Stimulated activated CD8-positive, alpha-beta memory T cell treated with anti-CD3 and anti-CD28 coated beads, Interleukin-4, amount 100 ng/mL, for 1 hour (primary cell): Measurements from ENCODE around the gene DEPDC5.
"Not testable (repeated sequence)": the region's sequence is repeated elsewhere in the genome, so short reads cannot be mapped to it uniquely, and the experiment has no call there.

Experiments used
- DNase-seq, 2 donors: peaks; one replicate each; pipeline ENCODE4 v3.0.0-alpha.2; 2020; ENCODE audit warnings: low read depth in 2 of 2, low spot score in 1 of 2

DEPDC5 gene

GRCh38 chr22:31753634-31754501, at the start of gene DEPDC5:
TSS of gene DEPDC5 (plus strand) at chr22:31754019. CDS start at chr22:31754922, 903 bp downstream.
- peak; percentile 88 to 91 for DNase-seq

GRCh38 chr22:31707519-31707918, 46.3 kb upstream of the DEPDC5 start:
- DNase-seq = no peak

DNA sequence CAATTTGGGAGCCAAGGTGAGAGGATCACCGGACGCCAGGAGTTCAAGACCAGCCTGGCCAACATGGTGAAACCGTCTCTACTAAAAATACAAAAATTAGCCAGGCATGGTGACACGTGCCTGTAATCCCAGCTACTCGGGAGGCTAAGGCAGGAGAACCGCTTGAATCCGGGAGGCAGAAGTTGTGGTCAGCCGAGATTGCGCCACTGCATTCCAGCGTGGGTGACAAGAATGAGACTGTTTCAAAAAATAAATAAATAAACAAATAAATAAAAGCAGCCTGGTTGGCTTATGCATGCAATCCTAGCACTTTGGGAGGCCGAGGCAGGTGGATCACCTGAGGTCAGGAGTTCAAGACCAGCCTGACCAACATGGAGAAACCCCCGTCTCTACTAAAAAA, 42.6 kb upstream of the DEPDC5 start:
- DNase-seq = not testable (repeated sequence)

DNA sequence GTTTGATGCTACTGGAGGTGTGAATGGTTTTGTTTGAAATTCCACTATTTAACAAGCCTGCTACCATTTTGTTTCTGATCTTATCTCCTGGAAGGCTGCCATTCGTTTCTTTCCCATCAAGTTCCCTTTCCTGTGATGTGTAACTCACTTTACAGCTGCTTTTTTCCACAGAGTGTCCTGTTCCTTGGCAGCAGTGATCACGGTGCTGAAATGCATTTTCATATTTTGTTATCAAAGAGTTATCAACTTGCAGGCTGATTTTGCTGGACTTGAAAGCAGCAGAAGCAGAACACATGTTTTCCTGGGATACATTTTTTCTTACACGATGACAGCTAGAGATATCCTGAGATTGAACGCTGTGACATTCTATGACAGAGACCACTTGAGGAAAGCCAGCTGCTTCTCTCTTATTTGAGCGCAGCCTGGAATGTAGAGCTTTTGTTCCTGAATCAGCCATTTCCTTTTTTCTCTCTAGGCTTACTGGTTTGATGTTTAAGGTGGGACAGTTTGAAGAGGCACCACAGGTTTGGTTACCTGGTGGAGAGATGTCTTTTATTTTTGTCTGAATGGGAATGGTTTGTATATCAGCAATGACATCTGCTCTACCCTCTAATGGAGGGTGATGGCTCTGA, 38.6 kb upstream of the DEPDC5 start:
- no peak for DNase-seq

GRCh38 chr22:31719850-31720471, 33.9 kb upstream of the DEPDC5 start:
- DNase-seq = no peak

DNA sequence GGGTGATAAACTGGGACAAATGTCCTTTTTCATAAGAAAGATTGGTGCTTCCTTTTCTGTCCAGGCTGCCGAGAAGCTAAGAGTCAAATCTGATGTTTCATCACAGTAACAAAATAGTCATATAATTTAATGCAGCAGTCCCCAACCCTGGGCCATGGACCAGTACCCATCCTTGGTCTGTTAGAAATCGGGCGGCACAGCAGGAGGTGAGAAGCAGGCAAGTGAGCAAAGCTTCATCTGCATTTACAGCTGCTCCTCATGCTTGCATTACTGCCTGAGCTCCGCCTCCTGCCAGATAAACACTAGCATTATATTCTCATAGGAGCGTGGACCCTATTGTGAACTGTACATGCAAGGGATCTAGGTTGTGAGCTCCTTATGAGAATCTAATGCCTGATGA, 30.1 kb upstream of the DEPDC5 start:
- no peak for DNase-seq

DNA sequence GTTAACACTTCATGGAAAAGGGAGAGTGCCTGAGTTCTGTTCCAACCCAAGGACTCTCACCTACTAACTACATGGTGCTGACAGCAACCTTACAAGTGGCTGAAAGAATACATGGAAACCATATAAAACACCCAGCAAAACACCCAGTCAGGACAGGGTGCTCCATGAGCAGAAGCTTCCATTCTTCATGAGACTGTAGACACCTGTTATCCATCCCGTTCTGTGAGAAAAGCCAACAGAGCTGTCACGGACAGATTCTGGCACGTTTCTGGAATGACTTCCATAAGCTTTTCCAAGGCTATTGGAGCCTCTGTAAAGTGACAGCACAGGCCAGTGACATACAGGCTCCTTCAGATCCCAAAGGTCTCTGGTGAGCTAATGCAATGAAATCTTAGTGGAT, 27.1 kb upstream of the DEPDC5 start:
- no peak for DNase-seq

- DNase-seq = no peak
Measured at GRCh38 chr22:31728857-31729256, 25.0 kb upstream of the DEPDC5 start.

DNA sequence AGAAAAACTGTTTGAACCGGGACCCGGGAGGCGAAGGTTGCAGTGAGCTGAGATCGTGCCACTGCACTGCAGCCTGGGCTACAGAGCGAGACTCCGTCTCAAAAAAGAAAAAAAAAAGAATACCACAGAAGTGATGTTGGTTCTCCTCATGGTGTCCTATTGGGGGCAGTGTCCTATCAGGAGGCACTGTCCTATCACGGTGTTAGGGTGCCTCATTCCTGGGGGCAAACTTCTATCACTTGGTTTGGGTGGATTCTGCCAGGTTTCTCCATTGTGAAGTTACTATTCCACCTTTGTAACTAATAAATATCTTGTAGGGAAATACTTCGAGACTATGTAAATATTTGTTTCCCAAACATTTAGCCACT, 23.5 kb upstream of the DEPDC5 start:
- DNase-seq = no peak

DNA sequence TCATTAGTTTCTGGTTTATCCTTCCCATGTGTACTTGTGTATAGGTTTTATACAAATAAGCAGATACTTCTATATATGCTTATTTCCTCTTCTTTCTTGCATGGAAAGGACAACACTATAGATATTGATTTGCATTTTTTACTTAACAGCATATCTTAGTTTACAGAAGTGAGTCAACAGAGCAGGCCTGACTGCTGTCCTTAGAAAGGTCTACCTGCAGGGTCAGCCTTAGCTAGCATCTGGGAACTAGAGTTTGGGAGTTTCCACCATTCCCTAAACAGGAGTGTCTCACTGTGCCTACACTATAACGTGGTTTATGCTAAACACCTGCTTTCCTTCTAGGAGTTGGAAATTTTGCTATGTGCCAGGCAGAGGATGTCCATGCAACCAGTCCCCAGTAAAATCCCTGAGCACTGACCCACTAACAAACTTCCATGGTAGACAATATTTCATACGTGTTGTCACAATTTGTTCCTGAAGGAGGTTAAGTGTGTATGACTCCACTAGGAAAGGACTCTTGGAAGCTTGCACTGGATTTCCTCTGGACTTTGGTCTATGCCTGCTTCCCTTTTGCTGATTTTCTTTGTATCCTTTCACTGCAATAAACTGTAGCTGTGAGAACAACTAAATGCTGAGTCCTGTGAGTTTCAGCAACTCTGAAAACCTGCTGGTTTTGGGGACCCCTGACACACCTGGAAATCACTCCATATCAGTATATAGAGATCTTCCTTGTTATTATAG, 21.6 kb upstream of the DEPDC5 start:
- no peak for DNase-seq

DNA sequence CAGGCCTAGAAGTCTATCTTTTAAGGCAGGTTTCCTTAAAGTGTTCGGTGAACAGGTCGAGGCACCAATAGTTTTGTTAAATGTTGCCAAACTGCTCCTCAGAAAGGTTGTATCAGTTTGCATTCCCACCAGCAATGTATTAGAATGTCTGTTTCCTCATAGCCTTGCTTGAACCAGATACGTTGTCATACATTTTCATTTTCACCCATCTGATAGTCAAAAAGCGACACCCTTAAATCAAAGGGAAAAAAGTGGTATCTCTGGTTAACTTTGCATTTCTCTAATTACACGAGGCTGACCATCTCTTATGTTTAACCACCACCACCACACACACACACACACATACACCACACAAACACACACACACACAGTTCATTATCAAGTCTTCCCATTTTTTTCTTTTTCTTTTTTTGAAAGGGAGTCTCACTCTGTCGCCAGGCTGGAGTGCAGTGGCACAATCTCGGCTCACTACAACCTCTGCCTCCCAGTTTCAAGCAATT, 20.2 kb upstream of the DEPDC5 start:
- no peak for DNase-seq

DNA sequence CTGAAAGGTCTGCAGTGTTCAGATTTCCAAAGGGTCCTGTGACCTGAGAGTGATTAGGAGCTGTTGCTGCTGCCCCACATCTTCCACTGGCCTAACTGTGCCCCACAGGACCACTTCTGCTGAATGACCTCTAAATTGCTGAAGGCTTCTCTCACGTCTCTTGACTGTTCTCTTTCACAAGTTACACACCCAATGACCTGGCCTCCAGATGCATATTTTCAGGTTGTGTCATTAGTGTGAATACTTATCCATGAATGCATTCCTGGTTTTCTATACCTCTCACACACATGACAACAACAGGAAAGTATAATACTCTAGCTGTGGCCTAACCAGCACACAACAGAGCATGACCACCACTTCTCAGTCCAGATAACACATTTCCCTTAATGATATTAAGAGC, 19.3 kb upstream of the DEPDC5 start:
- DNase-seq = no peak

DNA sequence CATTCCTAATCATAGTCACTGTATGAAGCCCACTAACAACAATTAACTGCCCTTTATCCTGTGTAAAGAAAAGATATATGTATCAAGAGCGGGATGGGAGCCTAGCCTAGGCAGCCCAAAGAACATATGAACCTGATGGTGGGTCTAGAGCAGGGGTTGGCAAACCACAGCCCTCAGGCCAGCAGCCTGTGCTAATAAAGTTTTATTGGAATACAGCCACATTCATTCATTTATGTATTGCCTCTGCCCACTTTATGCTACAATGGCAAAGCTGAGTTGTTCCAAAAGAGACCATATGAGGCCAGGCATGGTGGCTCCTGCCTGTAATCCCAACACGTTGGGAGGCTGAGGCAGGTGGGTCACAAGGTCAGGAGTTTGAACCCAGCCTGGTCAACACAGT, 17.4 kb upstream of the DEPDC5 start:
- no peak for DNase-seq

- no peak for DNase-seq
Measured at GRCh38 chr22:31737932-31738331, 15.9 kb upstream of the DEPDC5 start.

- no peak for DNase-seq
Measured at GRCh38 chr22:31738566-31738965, 15.3 kb upstream of the DEPDC5 start.

DNA sequence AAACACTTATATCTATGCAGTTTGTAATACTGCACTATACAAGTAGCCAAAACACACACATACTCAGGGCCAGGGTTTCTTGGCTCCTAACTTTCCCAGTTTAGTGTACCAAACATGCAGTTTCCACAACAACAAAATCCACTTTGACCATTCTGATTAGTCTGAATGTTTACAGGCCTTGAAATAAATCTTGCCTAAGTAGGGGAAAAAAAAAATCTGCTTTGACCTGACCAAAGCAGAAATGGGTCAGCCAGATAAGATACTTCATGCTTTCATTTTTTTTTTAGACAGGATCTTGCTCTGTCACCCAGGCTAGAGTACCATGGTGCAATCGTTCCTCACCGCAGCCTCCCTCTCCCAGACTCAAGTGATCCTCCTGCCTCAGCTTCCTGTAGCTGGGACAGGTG, 14.0 kb upstream of the DEPDC5 start:
- no peak for DNase-seq

DNA sequence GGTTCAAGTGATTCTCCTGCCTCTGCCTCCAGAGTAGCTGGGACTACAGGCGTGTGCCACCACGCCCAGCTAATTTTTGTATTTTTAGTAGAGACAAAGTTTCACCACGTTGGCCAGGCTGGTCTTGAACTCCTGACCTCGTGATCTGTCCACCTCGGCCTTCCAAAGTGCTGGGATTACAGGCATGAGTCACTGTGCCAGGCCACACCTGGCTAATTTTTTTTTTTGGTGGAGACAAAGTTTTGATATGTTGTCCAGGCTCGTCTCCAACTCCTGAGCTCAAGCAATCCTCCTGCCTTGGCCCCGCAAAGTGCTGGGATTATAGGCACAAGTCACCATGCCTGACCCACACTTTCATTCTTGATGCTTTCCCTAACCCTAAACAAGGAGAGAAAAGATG, 13.5 kb upstream of the DEPDC5 start:
- not testable (repeated sequence) for DNase-seq

- DNase-seq = no peak
Measured at GRCh38 chr22:31742115-31742514, 11.7 kb upstream of the DEPDC5 start.

DNA sequence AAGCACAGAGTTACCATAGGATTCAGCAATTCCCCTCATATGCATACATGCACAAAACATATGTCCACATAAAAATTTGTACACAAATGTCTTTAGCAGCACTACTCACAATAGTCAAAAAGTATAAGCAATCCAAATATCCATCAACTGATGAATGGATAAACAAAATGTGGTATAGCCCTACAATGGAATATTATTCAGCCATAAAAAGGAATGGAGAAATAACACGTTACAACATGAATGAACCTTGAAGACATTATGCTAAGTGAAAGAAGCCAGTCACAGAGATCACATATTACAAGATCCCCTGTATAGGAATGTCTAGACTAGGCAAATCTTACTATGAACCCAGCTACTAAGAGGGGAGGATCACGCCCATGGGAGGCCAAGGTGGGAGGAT, 11.1 kb upstream of the DEPDC5 start:
- no peak for DNase-seq

DNA sequence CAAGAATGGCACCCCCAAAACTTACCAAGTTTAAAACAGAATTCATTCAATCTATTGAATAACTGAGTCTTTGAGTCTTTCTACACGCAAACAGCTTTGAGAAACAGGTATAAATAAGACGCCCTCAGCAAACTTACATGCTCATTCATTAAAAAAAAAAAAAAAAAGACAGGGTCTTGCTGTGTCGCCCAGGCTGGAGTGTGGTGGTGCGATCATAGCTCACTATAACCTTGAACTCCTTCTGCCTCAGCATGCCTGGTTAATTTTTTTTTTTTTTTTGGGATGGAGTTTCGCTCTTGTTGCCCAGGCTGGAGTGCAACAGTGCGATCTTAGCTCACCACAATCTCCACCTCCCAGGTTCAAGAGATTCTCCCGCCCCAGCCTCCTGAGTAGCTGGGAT, 9.9 kb upstream of the DEPDC5 start:
- no peak for DNase-seq

- no peak for DNase-seq
Measured at GRCh38 chr22:31747441-31747840, 6.4 kb upstream of the DEPDC5 start.
